GM12878 (cell line): ENCODE results near the gene BMP2K. TPM values are rescaled to one million over a fixed set of nuclear protein-coding genes. Genes with fewer than 3 reads are reported as not detected.

Source experiments
- CBX3 ChIP-seq: fragments of 200-600 bp; sonication (generic); IDR thresholded peaks from 2 replicates; pipeline ENCODE4 v1.6.1; 2016; ENCODE audit warnings: low read depth, borderline replicate concordance
- CUX1 ChIP-seq: IDR thresholded peaks from 2 replicates; pipeline ENCODE4 v1.6.1; 2012; ENCODE audit warnings: improper control_type of control experiment, low read depth, low read length; ENCODE audit not compliant: insufficient replicate concordance
- ELK1 ChIP-seq: IDR thresholded peaks from 2 replicates; pipeline ENCODE4 v1.6.1; 2012; ENCODE audit warnings: low read depth, low read length, improper control_type of control experiment
- EP300 ChIP-seq, 2 experiments: fragments of 150-350 bp in 1 of 2; IDR thresholded peaks; 2 replicates each; pipeline ENCODE4 v1.6.1; 2011 to 2012; ENCODE audit warnings: low read depth in 2 of 2, low read length in 2 of 2, borderline replicate concordance in 1 of 2, improper control_type of control experiment in 1 of 2, inconsistent platforms in 1 of 2; ENCODE audit not compliant: control insufficient read depth in 1 of 2
- FOXM1 ChIP-seq: IDR thresholded peaks from 2 replicates; pipeline ENCODE4 v1.6.1; 2012; ENCODE audit warnings: low read depth, mild to moderate bottlenecking, inconsistent platforms, low read length, moderate library complexity
- IRF4 ChIP-seq: IDR thresholded peaks from 2 replicates; pipeline ENCODE4 v1.6.1; 2011; ENCODE audit warnings: low read depth, low read length
- LARP7 ChIP-seq: fragments of 450-650 bp; IDR thresholded peaks from 2 replicates; pipeline ENCODE4 v1.6.1; 2017; ENCODE audit warnings: mild to moderate bottlenecking
- MLLT1 ChIP-seq: fragments of 450-650 bp; IDR thresholded peaks from 2 replicates; pipeline ENCODE4 v1.6.1; 2016; ENCODE audit warnings: mild to moderate bottlenecking
- NRF1 ChIP-seq: conservative IDR thresholded peaks from 2 replicates; pipeline ENCODE4 v1.6.1; 2011; ENCODE audit warnings: mild to moderate bottlenecking, low read depth, low read length, improper control_type of control experiment
- PBX3 ChIP-seq: IDR thresholded peaks from 2 replicates; pipeline ENCODE4 v1.6.1; 2011; ENCODE audit warnings: mild to moderate bottlenecking, low read depth, low read length, moderate library complexity; ENCODE audit not compliant: insufficient replicate concordance
- POLR2AphosphoS2 ChIP-seq: IDR thresholded peaks from 2 replicates; pipeline ENCODE4 v1.6.1; 2011; ENCODE audit warnings: low read depth, mild to moderate bottlenecking, low read length, improper control_type of control experiment, moderate library complexity
- RELB ChIP-seq: fragments of 450-650 bp; IDR thresholded peaks from 2 replicates; pipeline ENCODE4 v1.6.1; 2017; ENCODE audit warnings: low read depth, mild to moderate bottlenecking, moderate library complexity
- SUPT20H ChIP-seq: IDR thresholded peaks from 2 replicates; pipeline ENCODE4 v1.6.1; 2011; ENCODE audit warnings: low read depth, mild to moderate bottlenecking, low read length, moderate library complexity, borderline replicate concordance; ENCODE audit not compliant: control insufficient read depth
- TARDBP ChIP-seq: IDR thresholded peaks from 2 replicates; pipeline ENCODE4 v1.6.1; 2016; ENCODE audit warnings: borderline replicate concordance
- YBX1 ChIP-seq: fragments of 450-650 bp; IDR thresholded peaks from 2 replicates; pipeline ENCODE4 v1.6.1; 2016; ENCODE audit warnings: antibody characterized with exemption
- ZBED1 ChIP-seq: IDR thresholded peaks from 2 replicates; pipeline ENCODE4 v1.6.1; 2016; ENCODE audit warnings: borderline replicate concordance
- polyA plus RNA-seq, 11 experiments: library from polyadenylated mRNA; depleted of rRNA in 4 of 11; unstranded in 6 of 11; stranded (reverse) in 5 of 11; fragments of >200 nt; fragmentation: Nextera tagmentation in 4 of 11; fragmentation: Illumina TruSeq in 1 of 11; extraction: Ambion mirVana in 4 of 11; extraction: Trizol in 1 of 11; gene quantifications; 1 replicate in 1 of 11; 2 replicates in 10 of 11; pipeline versions ENCODE4 v1.2.1 to v1.2.3, GENCODE V29; 2011 to 2016; ENCODE audit warnings: inconsistent platforms in 2 of 11, missing spikeins in 2 of 11, low read depth in 1 of 11
- total RNA-seq, 4 experiments: library from RNA; depleted of rRNA in 3 of 4; stranded (reverse); fragments of >200 nt in 3 of 4; fragmentation: Illumina TruSeq in 1 of 4; extraction: Trizol in 1 of 4; gene quantifications; 2 replicates each; pipeline versions ENCODE4 v1.2.1 to v1.2.3, GENCODE V29; 2013 to 2021

BMP2K gene
- total and polyA plus RNA-seq, 10 of the 15 experiments (the other 5 are each of a cell fraction or from before 2014, with no cell fraction given): 3.3 to 84.6 (median 24.8) TPM

- peak; percentile 78; the same call in 1 of the 2 replicates for TF ChIP-seq ELK1
- TF ChIP-seq NRF1: peak; percentile 47
- no peak for TF ChIP-seq IRF4
- TF ChIP-seq RELB: peak; percentile 54; the same call in 1 of the 2 replicates
- TF ChIP-seq FOXM1: no peak; the same call in 1 of the 2 replicates
- TF ChIP-seq ZBED1: peak; percentile 39; the same call in 1 of the 2 replicates
- no peak for TF ChIP-seq YBX1
- peak; percentile 65 for TF ChIP-seq MLLT1
- no peak for TF ChIP-seq CBX3
- no peak for TF ChIP-seq PBX3
- no peak for TF ChIP-seq SUPT20H
- TF ChIP-seq CUX1: no peak
- TF ChIP-seq POLR2AphosphoS2: no peak
- TF ChIP-seq EP300 (IDR thresholded peaks at IDR 0.05; ENCODE audit: borderline replicate concordance in 1 of 2, control insufficient read depth in 1 of 2, low read depth in 2 of 2, low read length in 2 of 2): peak in 1 of 2 experiments; percentile 58; a peak in 1 of 4 replicates
- TF ChIP-seq LARP7: 0 out of 2 replicates have a peak, but pooled peaks have one; percentile 57
- TF ChIP-seq TARDBP: no peak
These were observed 659 bp upstream of the BMP2K start (continued) for GRCh38 chr4:78775303-78776078.
